Measurements from ENCODE around the gene C8G. TPM values are rescaled to one million over a fixed set of nuclear protein-coding genes. Genes with fewer than 3 reads are reported as not detected.

C8G gene
- polyA plus RNA-seq, result 0.90 TPM in 1 of 2 replicates, not detected in the other

DNA sequence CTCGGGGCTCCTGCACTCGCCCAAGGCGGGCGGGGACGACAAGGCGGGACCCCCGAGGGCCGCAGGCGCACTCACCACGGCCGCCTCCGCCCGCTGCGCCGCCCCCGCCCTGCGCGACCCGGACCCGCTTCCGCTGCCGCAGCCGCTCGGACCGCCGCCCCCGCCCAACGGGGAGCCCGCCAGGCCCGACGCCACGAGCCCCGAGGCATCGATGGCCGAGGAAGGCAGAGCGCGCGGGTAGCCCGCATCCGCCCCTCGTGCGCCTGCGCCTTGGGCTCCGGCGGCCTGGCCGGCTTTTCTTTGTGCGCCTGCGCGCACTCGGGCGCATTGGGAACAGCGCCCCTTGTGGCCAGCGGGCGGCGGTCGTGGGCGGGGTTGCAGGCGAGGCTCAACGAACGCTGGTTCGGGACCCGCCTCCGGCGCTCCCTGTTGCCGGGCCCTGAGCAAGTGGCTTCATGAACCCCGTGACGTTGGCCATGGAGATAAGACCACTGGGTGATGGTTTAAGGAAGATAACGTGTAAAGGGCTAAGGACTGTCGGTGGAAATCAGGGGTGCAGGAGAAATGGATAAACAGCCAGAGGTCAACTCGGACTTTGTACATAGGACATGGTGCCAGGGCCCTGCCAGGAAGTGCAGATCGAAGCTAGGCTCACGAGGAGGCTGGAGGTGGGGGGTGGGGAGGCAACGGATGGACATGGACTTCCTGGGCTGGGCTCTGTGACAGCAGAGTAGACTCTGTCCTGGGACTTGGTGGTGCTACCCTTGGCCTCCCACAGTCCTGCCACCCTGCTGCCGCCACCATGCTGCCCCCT is at the start of gene C8G, which contains the start of gene FBXW5:
C8G (plus strand) TSS at position 725 of the 814 bp plus-strand sequence; CDS start at position 803, 78 bp downstream.
FBXW5 (minus strand) TSS at position 220 of the 814 bp plus-strand sequence. CDS start 655 bp downstream, outside the sequence.

GRCh38 chr9:136951541-136952320 is 6.7 kb downstream of the C8G start, which contains the start of gene LCN12:
TSS of gene LCN12 (plus strand) at chr9:136952273. CDS start at chr9:136952328, 55 bp downstream.

DNA sequence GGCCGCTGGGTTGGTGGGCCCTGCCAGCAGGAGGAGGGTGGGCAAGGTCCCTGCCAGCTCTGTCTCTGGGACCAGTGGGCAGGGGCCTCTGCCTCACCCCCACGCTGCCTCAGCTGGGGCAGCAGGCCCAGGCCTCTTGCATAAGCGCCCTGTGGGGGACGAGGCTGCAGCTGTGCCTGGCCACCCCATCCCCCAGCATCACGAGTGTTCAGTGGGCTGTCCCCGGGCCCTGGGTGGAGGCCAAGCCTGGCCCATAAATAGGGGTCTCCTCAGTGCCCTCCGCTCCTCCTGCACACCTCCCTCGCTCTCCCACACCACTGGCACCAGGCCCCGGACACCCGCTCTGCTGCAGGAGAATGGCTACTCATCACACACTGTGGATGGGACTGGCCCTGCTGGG is 32.2 kb downstream of the C8G start, which contains the start of gene PTGDS:
PTGDS (plus strand) TSS at position 282 of the 400 bp plus-strand sequence; CDS start at position 357, 75 bp downstream.

DNA sequence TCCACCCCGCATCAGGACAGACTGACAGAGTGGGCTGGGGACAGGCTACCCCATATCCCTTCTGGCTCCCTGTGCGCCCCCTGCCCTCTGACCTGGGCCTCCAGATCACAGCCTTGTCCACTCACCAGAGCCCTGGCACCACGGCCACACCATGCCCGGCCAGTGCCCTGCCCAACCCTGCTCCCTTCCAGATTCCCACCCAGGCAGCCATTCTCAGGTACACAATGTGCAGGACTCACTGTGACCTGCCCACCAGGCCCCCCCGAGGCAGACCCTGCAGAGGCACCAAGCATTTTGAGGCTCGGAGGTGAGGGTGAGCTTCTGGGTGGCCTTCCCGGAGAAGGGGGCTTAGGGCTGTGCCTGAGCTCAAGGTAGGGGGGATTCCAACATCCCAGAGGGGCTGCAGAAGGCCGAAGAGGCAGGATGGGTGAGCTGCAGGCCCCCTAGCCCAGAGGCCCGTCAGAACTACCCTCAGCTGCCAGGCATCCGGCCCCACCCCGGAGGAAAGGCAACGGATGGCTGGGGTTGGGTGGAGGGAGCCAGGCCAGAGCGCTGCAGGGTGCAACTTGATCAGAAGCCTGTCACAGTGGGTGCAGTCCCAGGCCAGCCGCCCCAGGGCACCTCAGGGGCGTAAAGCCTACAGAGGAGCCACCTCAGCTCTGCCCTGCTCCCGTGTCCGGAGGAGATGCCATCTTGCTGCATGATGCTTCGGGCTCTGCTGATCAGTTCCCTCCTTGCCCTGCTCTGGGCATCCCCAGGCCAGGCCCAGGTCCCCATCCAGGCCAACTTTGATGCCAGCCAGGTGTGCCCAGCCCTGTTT is 37.4 kb downstream of the C8G start, which contains the start of gene LCNL1:
LCNL1 (plus strand) TSS at position 762 of the 820 bp plus-strand sequence. CDS start 594 bp downstream, outside the sequence.

GRCh38 chr9:136991993-136992818 is 47.2 kb downstream of the C8G start, which contains the start of gene PAXX:
TSS of gene PAXX (plus strand) at chr9:136992422. CDS start at chr9:136992444, 22 bp downstream.

Other genes with a start within 250 kb of the C8G start
- gene DIPK1B, start 232.7 kb upstream of the C8G start, polyA plus RNA-seq, result 9.0 and 15.5 TPM in 2 replicates
- not detected in 2 replicates for gene LCN10, start 202.3 kb upstream of the C8G start, polyA plus RNA-seq
- gene LCN6, start 196.7 kb upstream of the C8G start, polyA plus RNA-seq, result not detected in 2 replicates
- 1.1 TPM in 1 of 2 replicates, not detected in the other for gene LCN8, start 187.0 kb upstream of the C8G start, polyA plus RNA-seq
- not detected in 2 replicates for gene LCN15, start 180.7 kb upstream of the C8G start, polyA plus RNA-seq
- 91.0 and 93.8 TPM in 2 replicates for gene TMEM141, start 153.9 kb upstream of the C8G start, polyA plus RNA-seq
- not detected in 2 replicates for gene CCDC183, start 148.9 kb upstream of the C8G start, polyA plus RNA-seq
- gene RABL6, start 137.3 kb upstream of the C8G start, polyA plus RNA-seq, result 1.2 and 1.9 TPM in 2 replicates
- not detected in 2 replicates for gene AJM1, start 102.8 kb upstream of the C8G start, polyA plus RNA-seq
- gene PHPT1, start 95.8 kb upstream of the C8G start, polyA plus RNA-seq, result 274 and 285 TPM in 2 replicates
- gene MAMDC4, start 92.9 kb upstream of the C8G start, polyA plus RNA-seq, result 0.12 and 0.14 TPM in 2 replicates
- gene EDF1, start 78.9 kb upstream of the C8G start, polyA plus RNA-seq, result 421 and 539 TPM in 2 replicates
- gene TRAF2, start 58.7 kb upstream of the C8G start, polyA plus RNA-seq, result 1.1 and 1.4 TPM in 2 replicates
- gene FBXW5, start 505 bp upstream of the C8G start, polyA plus RNA-seq, result 0.56 and 2.2 TPM in 2 replicates
- gene LCN12, start 7.0 kb downstream of the C8G start, polyA plus RNA-seq, result not detected in 2 replicates
- gene PTGDS, start 32.3 kb downstream of the C8G start, polyA plus RNA-seq, result 67.9 and 135 TPM in 2 replicates
- gene LCNL1, start 37.8 kb downstream of the C8G start, polyA plus RNA-seq, result not detected in 2 replicates
- 4.7 TPM in 2 replicates for gene PAXX, start 47.2 kb downstream of the C8G start, polyA plus RNA-seq
- gene CLIC3, start 51.3 kb downstream of the C8G start, polyA plus RNA-seq, result not detected in 2 replicates
- gene ABCA2, start 83.0 kb downstream of the C8G start, polyA plus RNA-seq, result 0.60 and 0.74 TPM in 2 replicates
- gene FUT7, start 86.8 kb downstream of the C8G start, polyA plus RNA-seq, result not detected in 2 replicates
- gene NPDC1, start 100.9 kb downstream of the C8G start, polyA plus RNA-seq, result 10.3 and 19.0 TPM in 2 replicates
- not detected in 2 replicates for gene ENTPD2, start 108.8 kb downstream of the C8G start, polyA plus RNA-seq
- gene SAPCD2, start 125.3 kb downstream of the C8G start, polyA plus RNA-seq, result 0.24 TPM in 1 of 2 replicates, not detected in the other
- not detected in 2 replicates for gene UAP1L1, start 132.3 kb downstream of the C8G start, polyA plus RNA-seq
- 5.7 and 15.4 TPM in 2 replicates for gene MAN1B1, start 141.7 kb downstream of the C8G start, polyA plus RNA-seq
- 9.9 and 22.2 TPM in 2 replicates for gene DPP7, start 169.5 kb downstream of the C8G start, polyA plus RNA-seq
- gene GRIN1, start 193.9 kb downstream of the C8G start, polyA plus RNA-seq, result 21.4 and 26.3 TPM in 2 replicates
- not detected in 2 replicates for gene LRRC26, start 224.8 kb downstream of the C8G start, polyA plus RNA-seq
- not detected in 2 replicates for gene TMEM210, start 226.8 kb downstream of the C8G start, polyA plus RNA-seq
- 0.71 TPM in 1 of 2 replicates, not detected in the other for gene ANAPC2, start 243.3 kb downstream of the C8G start, polyA plus RNA-seq
- 7.4 and 25.2 TPM in 2 replicates for gene SSNA1, start 243.4 kb downstream of the C8G start, polyA plus RNA-seq

All from Purkinje cell (primary cell).